Fibroblast of lung (primary cell): ENCODE results near the gene CAMK1D. TPM values are rescaled to one million over a fixed set of nuclear protein-coding genes. Genes with fewer than 3 reads are reported as not detected.

ENCODE experiments used
- DNase-seq, 2 donors: peaks; one replicate each; pipeline versions ENCODE4 v3.0.0 to v3.0.0-alpha.2; 2010; ENCODE audit warnings: low read depth in 2 of 2
- H2AFZ ChIP-seq: 2 replicates; pipeline ENCODE4 v1.5.1; 2012; ENCODE audit warnings: low read length, control low read depth, inconsistent platforms
- H3K27ac ChIP-seq: 2 replicates; pipeline ENCODE4 v1.5.1; 2011; ENCODE audit warnings: low read length, control low read depth; ENCODE audit not compliant: insufficient read depth
- H3K27me3 ChIP-seq: 2 replicates; pipeline ENCODE4 v1.5.1; 2011; ENCODE audit warnings: mild to moderate bottlenecking, low read length; ENCODE audit not compliant: control insufficient read depth, insufficient read depth
- H3K36me3 ChIP-seq: 2 replicates; pipeline ENCODE4 v1.5.1; 2011; ENCODE audit warnings: low read length; ENCODE audit not compliant: control insufficient read depth, insufficient read depth
- H3K4me1 ChIP-seq: 2 replicates; pipeline ENCODE4 v1.5.1; 2011; ENCODE audit warnings: low read length; ENCODE audit not compliant: control insufficient read depth, insufficient read depth; ENCODE audit errors: extremely low read depth
- H3K4me2 ChIP-seq: 2 replicates; pipeline ENCODE4 v1.5.1; 2011; ENCODE audit warnings: low read length, control low read depth; ENCODE audit not compliant: insufficient read depth; ENCODE audit errors: extremely low read depth
- H3K4me3 ChIP-seq, 4 experiments: fragments of 200-600 bp in 1 of 4; sonication (generic) in 1 of 4; replicated peaks in 1 of 4; 2 replicates each; pipeline ENCODE4 v1.5.1; 2011 to 2016; ENCODE audit warnings: low read length in 4 of 4, low read depth in 3 of 4, mild to moderate bottlenecking in 3 of 4, control low read depth in 2 of 4, inconsistent platforms in 1 of 4, mixed read lengths in 1 of 4; ENCODE audit not compliant: insufficient read depth in 1 of 4; ENCODE audit errors: control extremely low read depth in 1 of 4
- H3K79me2 ChIP-seq: 2 replicates; pipeline ENCODE4 v1.5.1; 2012; ENCODE audit warnings: mild to moderate bottlenecking, low read length, inconsistent platforms; ENCODE audit not compliant: control insufficient read depth, insufficient read depth
- H3K9ac ChIP-seq: 2 replicates; pipeline ENCODE4 v1.5.1; 2011; ENCODE audit warnings: mild to moderate bottlenecking, low read length, control low read depth; ENCODE audit not compliant: insufficient read depth
- H3K9me3 ChIP-seq: 2 replicates; pipeline ENCODE4 v1.5.1; 2012; ENCODE audit warnings: low read depth, low read length; ENCODE audit not compliant: control insufficient read depth, insufficient read depth
- H4K20me1 ChIP-seq: 2 replicates; pipeline ENCODE4 v1.5.1; 2011; ENCODE audit warnings: low read length; ENCODE audit not compliant: control insufficient read depth, insufficient read depth; ENCODE audit errors: extremely low read depth
- EZH2 ChIP-seq: IDR thresholded peaks from 2 replicates; pipeline ENCODE4 v1.5.1; 2012; ENCODE audit warnings: low read length, control low read depth, mild to moderate bottlenecking; ENCODE audit errors: missing control alignments
- polyA plus RNA-seq, 2 donors: library from polyadenylated mRNA; depleted of rRNA in 1 of 2; stranded (reverse) in 1 of 2; unstranded in 1 of 2; fragments of >200 nt; gene quantifications; 2 replicates each; pipeline ENCODE4 v1.2.1, GENCODE V29; 2011 to 2012; ENCODE audit warnings: missing spikeins in 1 of 2
- total RNA-seq: library from RNA; depleted of rRNA; stranded (reverse); fragments of >200 nt; gene quantifications from 2 replicates; pipeline ENCODE4 v1.2.1, GENCODE V29; 2014
- TF ChIP-seq, protein P1 (sequence below), 2 donors: IDR thresholded peaks in 1 of 2; conservative IDR thresholded peaks in 1 of 2; 1 replicate in 1 of 2; 2 replicates in 1 of 2; pipeline ENCODE4 v1.5.1; 2011 to 2012; ENCODE audit warnings: low read length in 2 of 2, control low read depth in 1 of 2, inconsistent platforms in 1 of 2, low read depth in 1 of 2, mild to moderate bottlenecking in 1 of 2

Gene CAMK1D
- total and polyA plus RNA-seq, 2 donors (not counting 1 experiment from before 2014, with no cell fraction given), result 2.3 TPM

DNA sequence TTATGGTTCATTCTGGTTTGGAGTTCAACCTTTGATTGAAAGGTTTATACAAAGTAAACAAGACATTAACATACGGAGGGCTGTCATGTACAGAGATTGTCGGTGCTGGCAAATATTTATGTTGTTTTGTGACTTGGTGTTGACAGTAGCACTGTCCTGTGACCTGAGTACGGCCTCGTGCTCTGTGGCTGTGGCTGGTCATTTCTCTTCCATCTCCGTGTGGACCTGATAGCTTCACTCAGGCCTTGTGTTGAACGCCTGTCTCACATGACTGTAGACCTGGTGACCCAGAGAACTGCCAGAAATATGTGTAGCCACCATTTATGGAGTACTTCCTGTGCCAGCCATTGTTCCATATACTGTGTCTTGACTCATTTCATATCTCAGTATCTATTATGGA lies 340.5 kb downstream of the CAMK1D start:
- H3K4me2 ChIP-seq, result no peak overlapping the region
- no peak for DNase-seq
- TF ChIP-seq, protein P1, sequence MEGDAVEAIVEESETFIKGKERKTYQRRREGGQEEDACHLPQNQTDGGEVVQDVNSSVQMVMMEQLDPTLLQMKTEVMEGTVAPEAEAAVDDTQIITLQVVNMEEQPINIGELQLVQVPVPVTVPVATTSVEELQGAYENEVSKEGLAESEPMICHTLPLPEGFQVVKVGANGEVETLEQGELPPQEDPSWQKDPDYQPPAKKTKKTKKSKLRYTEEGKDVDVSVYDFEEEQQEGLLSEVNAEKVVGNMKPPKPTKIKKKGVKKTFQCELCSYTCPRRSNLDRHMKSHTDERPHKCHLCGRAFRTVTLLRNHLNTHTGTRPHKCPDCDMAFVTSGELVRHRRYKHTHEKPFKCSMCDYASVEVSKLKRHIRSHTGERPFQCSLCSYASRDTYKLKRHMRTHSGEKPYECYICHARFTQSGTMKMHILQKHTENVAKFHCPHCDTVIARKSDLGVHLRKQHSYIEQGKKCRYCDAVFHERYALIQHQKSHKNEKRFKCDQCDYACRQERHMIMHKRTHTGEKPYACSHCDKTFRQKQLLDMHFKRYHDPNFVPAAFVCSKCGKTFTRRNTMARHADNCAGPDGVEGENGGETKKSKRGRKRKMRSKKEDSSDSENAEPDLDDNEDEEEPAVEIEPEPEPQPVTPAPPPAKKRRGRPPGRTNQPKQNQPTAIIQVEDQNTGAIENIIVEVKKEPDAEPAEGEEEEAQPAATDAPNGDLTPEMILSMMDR (conservative IDR thresholded peaks at IDR 0.05 in 1 of 2, IDR thresholded peaks at IDR 0.05 in 1 of 2; ENCODE audit: low read depth in 1 of 2, low read length in 2 of 2), result no peak
- no peak for TF ChIP-seq EZH2
- H3K9ac ChIP-seq, result no peak overlapping the region
- H3K4me1 ChIP-seq, result no peaks in the 10 kb centered on the region
- H3K36me3 ChIP-seq, result no peaks in the 10 kb centered on the region
- H3K79me2 ChIP-seq, result no peaks in the 10 kb centered on the region
- H4K20me1 ChIP-seq, result no peaks in the 10 kb centered on the region
- H3K27ac ChIP-seq, result no peak overlapping the region
- no peaks in the 10 kb centered on the region for H3K9me3 ChIP-seq
- no peak overlapping the region for H2AFZ ChIP-seq
- H3K27me3 ChIP-seq, result no peaks in the 10 kb centered on the region
- no peak overlapping the region for H3K4me3 ChIP-seq

DNA sequence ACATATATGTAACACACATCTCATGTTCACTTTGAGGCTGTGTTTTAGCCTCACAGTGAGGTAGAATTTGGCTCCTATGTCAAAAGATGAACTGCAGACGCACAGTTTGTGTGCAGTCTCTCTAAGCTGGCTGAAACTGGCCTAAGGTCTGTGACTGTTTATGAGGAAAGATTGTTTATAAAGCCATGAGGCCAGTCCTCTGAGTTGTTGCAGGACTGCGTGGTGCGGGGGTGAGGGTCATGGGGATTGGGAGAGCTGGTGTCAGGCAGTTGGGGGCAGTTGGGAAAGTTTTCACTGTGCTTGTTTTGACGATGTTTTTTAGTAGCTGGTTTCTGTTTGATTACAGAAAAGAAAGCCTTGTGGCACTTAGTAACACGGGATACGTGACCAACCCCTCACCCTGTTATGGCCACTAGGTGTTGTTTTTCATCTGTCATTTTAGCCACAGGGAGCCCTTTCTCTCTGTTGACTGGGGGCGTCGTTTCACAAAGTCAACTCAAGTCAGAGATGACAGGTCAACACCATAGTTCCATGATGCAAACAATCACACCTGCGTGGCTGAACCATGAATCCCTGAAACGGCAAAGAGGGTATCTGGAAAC lies 341.3 kb downstream of the CAMK1D start:
- H3K4me1 ChIP-seq, result no peaks in the 10 kb centered on the region
- DNase-seq, result peak in 1 of 2 donors; percentile 41
- peak overlapping the region; percentile 43 for H2AFZ ChIP-seq
- no peak overlapping the region for H3K27ac ChIP-seq
- no peaks in the 10 kb centered on the region for H3K27me3 ChIP-seq
- H3K4me3 ChIP-seq, result no peak overlapping the region
- no peak overlapping the region for H3K4me2 ChIP-seq
- TF ChIP-seq, protein P1 (conservative IDR thresholded peaks at IDR 0.05 in 1 of 2, IDR thresholded peaks at IDR 0.05 in 1 of 2; ENCODE audit: low read depth in 1 of 2, low read length in 2 of 2), result no peak
- no peak for TF ChIP-seq EZH2
- H4K20me1 ChIP-seq, result no peaks in the 10 kb centered on the region
- no peaks in the 10 kb centered on the region for H3K79me2 ChIP-seq
- H3K36me3 ChIP-seq, result no peaks in the 10 kb centered on the region
- H3K9me3 ChIP-seq, result no peaks in the 10 kb centered on the region
- H3K9ac ChIP-seq, result no peak overlapping the region

DNA sequence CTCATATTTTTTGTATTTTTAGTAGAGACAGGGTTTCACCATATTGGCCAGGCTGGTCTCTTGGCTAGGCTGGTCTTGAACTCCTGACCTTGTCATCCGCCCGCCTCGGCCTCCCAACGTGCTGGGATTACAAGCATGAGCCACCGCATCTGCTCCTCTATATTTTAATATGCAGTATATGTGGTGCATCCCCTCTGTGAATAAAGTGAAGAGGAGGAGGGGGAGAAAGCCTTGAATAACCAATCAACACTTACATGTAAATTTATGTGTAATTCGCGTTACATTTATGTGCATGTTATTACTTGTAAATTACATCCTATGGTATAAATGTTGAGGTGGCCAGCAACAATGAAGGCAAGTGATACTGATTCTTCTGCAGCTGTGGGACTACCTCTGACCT lies 342.2 kb downstream of the CAMK1D start:
- no peaks in the 10 kb centered on the region for H4K20me1 ChIP-seq
- H3K27me3 ChIP-seq, result no peaks in the 10 kb centered on the region
- H3K4me3 ChIP-seq, result no peak overlapping the region
- TF ChIP-seq, protein P1 (conservative IDR thresholded peaks at IDR 0.05 in 1 of 2, IDR thresholded peaks at IDR 0.05 in 1 of 2; ENCODE audit: low read depth in 1 of 2, low read length in 2 of 2), result no peak
- TF ChIP-seq EZH2, result no peak
- no peak for DNase-seq
- H3K27ac ChIP-seq, result no peak overlapping the region
- no peak overlapping the region for H3K4me2 ChIP-seq
- no peaks in the 10 kb centered on the region for H3K4me1 ChIP-seq
- H3K79me2 ChIP-seq, result no peaks in the 10 kb centered on the region
- no peak overlapping the region for H2AFZ ChIP-seq
- no peaks in the 10 kb centered on the region for H3K9me3 ChIP-seq
- H3K9ac ChIP-seq, result no peak overlapping the region
- no peaks in the 10 kb centered on the region for H3K36me3 ChIP-seq
